H9 (cell line): ENCODE measurements around the gene HES6. TPM values are rescaled to one million over a fixed set of nuclear protein-coding genes. Genes with fewer than 3 reads are reported as not detected.

Source experiments
- DNase-seq: peaks from one replicate; pipeline ENCODE4 v3.0.0-alpha.2; 2017
- H2AFZ ChIP-seq: one replicate; pipeline ENCODE4 v1.6.1; 2013; ENCODE audit warnings: mild to moderate bottlenecking, low read length, control low read depth, moderate library complexity
- H2AK5ac ChIP-seq: 2 replicates; pipeline ENCODE4 v1.6.1; 2013; ENCODE audit warnings: low read length, control low read depth, mixed read lengths; ENCODE audit not compliant: insufficient read length
- H2BK120ac ChIP-seq: one replicate; pipeline ENCODE4 v1.6.1; 2013; ENCODE audit warnings: low read depth, mild to moderate bottlenecking, low read length, control low read depth, inconsistent platforms; ENCODE audit not compliant: poor library complexity, severe bottlenecking
- H2BK12ac ChIP-seq: 2 replicates; pipeline ENCODE4 v1.6.1; 2013; ENCODE audit warnings: low read length, control low read depth, mixed read lengths, low read depth; ENCODE audit not compliant: insufficient read length
- H2BK15ac ChIP-seq: 2 replicates; pipeline ENCODE4 v1.6.1; 2013; ENCODE audit warnings: low read depth, low read length, control low read depth
- H2BK20ac ChIP-seq: one replicate; pipeline ENCODE4 v1.6.1; 2013; ENCODE audit warnings: low read depth, mild to moderate bottlenecking, low read length, control low read depth, inconsistent platforms; ENCODE audit not compliant: poor library complexity, severe bottlenecking
- H2BK5ac ChIP-seq: 2 replicates; pipeline ENCODE4 v1.6.1; 2013; ENCODE audit warnings: low read length, control low read depth, mixed read lengths; ENCODE audit not compliant: insufficient read length
- H3K14ac ChIP-seq: 2 replicates; pipeline ENCODE4 v1.6.1; 2013; ENCODE audit warnings: low read length, control low read depth; ENCODE audit not compliant: insufficient read depth
- H3K18ac ChIP-seq: 2 replicates; pipeline ENCODE4 v1.6.1; 2013; ENCODE audit warnings: low read depth, mild to moderate bottlenecking, mixed read lengths, low read length, control low read depth; ENCODE audit not compliant: insufficient read length
- H3K23ac ChIP-seq: 2 replicates; pipeline ENCODE4 v1.6.1; 2013; ENCODE audit warnings: low read length, control low read depth, mixed read lengths, low read depth; ENCODE audit not compliant: insufficient read length
- H3K23me2 ChIP-seq: 2 replicates; pipeline ENCODE4 v1.6.1; 2013; ENCODE audit warnings: low read depth, mild to moderate bottlenecking, mixed read lengths, low read length, control low read depth; ENCODE audit not compliant: insufficient read length, poor library complexity, severe bottlenecking
- H3K27ac ChIP-seq: 2 replicates; pipeline ENCODE4 v1.5.1; 2013; ENCODE audit warnings: low read length, control low read depth, mixed read lengths, low read depth; ENCODE audit not compliant: insufficient read length
- H3K27me3 ChIP-seq: 2 replicates; pipeline ENCODE4 v1.6.1; 2013; ENCODE audit warnings: low read length, control low read depth, inconsistent platforms; ENCODE audit not compliant: insufficient read depth
- H3K4ac ChIP-seq: 2 replicates; pipeline ENCODE4 v1.6.1; 2013; ENCODE audit warnings: low read depth, mild to moderate bottlenecking, control low read depth, inconsistent platforms, low read length, moderate library complexity
- H3K4me1 ChIP-seq: 2 replicates; pipeline ENCODE4 v1.6.1; 2013; ENCODE audit warnings: low read length, control low read depth, inconsistent platforms; ENCODE audit not compliant: insufficient read depth
- H3K4me2 ChIP-seq: 2 replicates; pipeline ENCODE4 v1.6.1; 2013; ENCODE audit warnings: low read length, control low read depth, mixed read lengths; ENCODE audit not compliant: insufficient read length, insufficient read depth
- H3K56ac ChIP-seq: 2 replicates; pipeline ENCODE4 v1.6.1; 2013; ENCODE audit warnings: low read depth, mild to moderate bottlenecking, mixed read lengths, low read length, control low read depth; ENCODE audit not compliant: insufficient read length
- H3K79me1 ChIP-seq: 2 replicates; pipeline ENCODE4 v1.6.1; 2013; ENCODE audit warnings: low read depth, mild to moderate bottlenecking, moderate library complexity, low read length, control low read depth, inconsistent platforms; ENCODE audit not compliant: insufficient read depth, poor library complexity, severe bottlenecking
- H3K79me2 ChIP-seq: 2 replicates; pipeline ENCODE4 v1.6.1; 2013; ENCODE audit warnings: low read length, control low read depth, inconsistent platforms; ENCODE audit not compliant: insufficient read depth
- H3K9ac ChIP-seq: 2 replicates; pipeline ENCODE4 v1.6.1; 2013; ENCODE audit warnings: low read length, control low read depth, mixed read lengths; ENCODE audit not compliant: insufficient read length; ENCODE audit errors: extremely low read depth
- H3K9me3 ChIP-seq: one replicate; pipeline ENCODE4 v1.6.1; 2013; ENCODE audit warnings: low read depth, low read length, inconsistent platforms; ENCODE audit not compliant: control insufficient read depth
- H3T11ph ChIP-seq: one replicate; pipeline ENCODE4 v1.6.1; 2013; ENCODE audit warnings: mild to moderate bottlenecking, low read length, control low read depth, inconsistent platforms
- H4K20me1 ChIP-seq: one replicate; pipeline ENCODE4 v1.6.1; 2013; ENCODE audit not compliant: control insufficient read depth, insufficient read length, insufficient read depth
- H4K5ac ChIP-seq: 2 replicates; pipeline ENCODE4 v1.6.1; 2013; ENCODE audit warnings: low read depth, mild to moderate bottlenecking, mixed read lengths, low read length, control low read depth; ENCODE audit not compliant: insufficient read length
- H4K8ac ChIP-seq: replicated peaks from 2 replicates; pipeline ENCODE4 v1.6.1; 2013; ENCODE audit warnings: low read length, control low read depth, mixed read lengths, low read depth; ENCODE audit not compliant: insufficient read length
- H4K91ac ChIP-seq: 2 replicates; pipeline ENCODE4 v1.6.1; 2013; ENCODE audit warnings: low read depth, mild to moderate bottlenecking, moderate library complexity, mixed read lengths, low read length, control low read depth; ENCODE audit not compliant: insufficient read length
- H3K27ac Mint-ChIP-seq, 3 experiments: 2 replicates in 2 of 3; 3 replicates in 1 of 3; pipeline ENCODE4 v1.8.0; 2020 to 2021; ENCODE audit warnings: mixed read lengths in 3 of 3, mild to moderate bottlenecking in 1 of 3, moderate library complexity in 1 of 3
- H3K27me3 Mint-ChIP-seq: 2 replicates; pipeline ENCODE4 v1.8.0; 2021; ENCODE audit warnings: low read depth, mild to moderate bottlenecking, moderate library complexity, mixed read lengths
- H3K36me3 Mint-ChIP-seq, 3 experiments: 2 replicates in 2 of 3; 3 replicates in 1 of 3; pipeline ENCODE4 v1.8.0; 2020 to 2021; ENCODE audit warnings: low read depth in 3 of 3, mixed read lengths in 3 of 3; ENCODE audit not compliant: insufficient read depth in 1 of 3
- H3K4me1 Mint-ChIP-seq, 2 experiments: 2 replicates each; pipeline ENCODE4 v1.8.0; 2020; ENCODE audit warnings: mixed read lengths in 2 of 2
- H3K4me3 Mint-ChIP-seq, 2 experiments: 2 replicates in 1 of 2; 3 replicates in 1 of 2; pipeline ENCODE4 v1.8.0; 2020 to 2021; ENCODE audit warnings: mild to moderate bottlenecking in 2 of 2, mixed read lengths in 2 of 2, moderate library complexity in 1 of 2
- H3K9me3 Mint-ChIP-seq, 2 experiments: 2 replicates in 1 of 2; 3 replicates in 1 of 2; pipeline ENCODE4 v1.8.0; 2020; ENCODE audit warnings: mild to moderate bottlenecking in 2 of 2, mixed read lengths in 2 of 2, moderate library complexity in 1 of 2
- WGBS: extraction: QIAGEN DNeasy Blood & Tissue Kit; methylation state at CpG from one replicate; pipeline ENCODE4 v1.1.7; 2013; ENCODE audit warnings: missing lambda C conversion rate, low lambda C conversion rate, mixed read lengths; ENCODE audit not compliant: insufficient read length; ENCODE audit errors: extremely low coverage; 5-methylcytosine and 5-hydroxymethylcytosine counted together
- total RNA-seq: library from RNA; stranded (reverse); gene quantifications from 2 replicates; pipeline ENCODE4 v1.2.1, GENCODE V29; 2021
- TF ChIP-seq, protein P1 (sequence below): fragments of 200-600 bp; sonication (generic); conservative IDR thresholded peaks from 3 replicates; pipeline ENCODE4 v1.8.0; 2021; ENCODE audit warnings: antibody characterized with exemption, mild to moderate bottlenecking

HES6 gene
- total RNA-seq, 1 experiment from 2014 or later, result 27.1 TPM

DNA sequence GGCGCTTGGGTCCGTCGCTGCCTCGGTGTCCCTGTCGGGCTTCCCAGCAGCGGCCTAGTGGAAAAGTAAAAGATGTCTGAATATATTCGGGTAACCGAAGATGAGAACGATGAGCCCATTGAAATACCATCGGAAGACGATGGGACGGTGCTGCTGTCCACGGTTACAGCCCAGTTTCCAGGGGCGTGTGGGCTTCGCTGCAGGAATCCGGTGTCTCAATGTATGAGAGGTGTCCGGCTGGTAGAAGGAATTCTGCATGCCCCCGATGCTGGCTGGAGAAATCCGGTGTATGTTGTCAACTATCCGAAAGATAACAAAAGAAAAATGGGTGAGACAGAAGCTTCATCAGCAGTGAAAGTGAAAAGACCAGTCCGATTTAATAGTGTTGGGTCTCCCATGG, 8.0 kb downstream of the HES6 start:
- Mint-ChIP-seq H3K9me3 (no peaks in the 10 kb centered on the region; a peak in 2 of 5 replicates), H3K4me1 (peaks cover 12 to 14% of the 10 kb centered on the region in 2 experiments), H3K36me3 (peaks cover 0 to under 1% (median 0%) of the 10 kb centered on the region in 3 experiments; a peak in 2 of 7 replicates), H3K4me3 (peak overlapping the region; percentile 76 to 85), H3K27ac (no peak overlapping the region), H3K27me3 (peaks cover 84% of the 10 kb centered on the region)
- H2AFZ ChIP-seq, result no peak overlapping the region
- no CpG with 5 or more reads among the region's 21 CpGs for WGBS
- H4K20me1 ChIP-seq, result no peaks in the 10 kb centered on the region
- H3K9me3 ChIP-seq, result no peaks in the 10 kb centered on the region
- H3K23me2 ChIP-seq, result peaks cover 12% of the 10 kb centered on the region
- no peak overlapping the region for H4K91ac ChIP-seq
- no peak for DNase-seq
- no peak overlapping the region for H3K56ac ChIP-seq
- H4K8ac ChIP-seq, result no peak overlapping the region
- H4K5ac ChIP-seq, result no peak overlapping the region
- no peak overlapping the region for H2BK15ac ChIP-seq
- TF ChIP-seq, protein P1, sequence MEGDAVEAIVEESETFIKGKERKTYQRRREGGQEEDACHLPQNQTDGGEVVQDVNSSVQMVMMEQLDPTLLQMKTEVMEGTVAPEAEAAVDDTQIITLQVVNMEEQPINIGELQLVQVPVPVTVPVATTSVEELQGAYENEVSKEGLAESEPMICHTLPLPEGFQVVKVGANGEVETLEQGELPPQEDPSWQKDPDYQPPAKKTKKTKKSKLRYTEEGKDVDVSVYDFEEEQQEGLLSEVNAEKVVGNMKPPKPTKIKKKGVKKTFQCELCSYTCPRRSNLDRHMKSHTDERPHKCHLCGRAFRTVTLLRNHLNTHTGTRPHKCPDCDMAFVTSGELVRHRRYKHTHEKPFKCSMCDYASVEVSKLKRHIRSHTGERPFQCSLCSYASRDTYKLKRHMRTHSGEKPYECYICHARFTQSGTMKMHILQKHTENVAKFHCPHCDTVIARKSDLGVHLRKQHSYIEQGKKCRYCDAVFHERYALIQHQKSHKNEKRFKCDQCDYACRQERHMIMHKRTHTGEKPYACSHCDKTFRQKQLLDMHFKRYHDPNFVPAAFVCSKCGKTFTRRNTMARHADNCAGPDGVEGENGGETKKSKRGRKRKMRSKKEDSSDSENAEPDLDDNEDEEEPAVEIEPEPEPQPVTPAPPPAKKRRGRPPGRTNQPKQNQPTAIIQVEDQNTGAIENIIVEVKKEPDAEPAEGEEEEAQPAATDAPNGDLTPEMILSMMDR, result no peak
- no peak overlapping the region for H3K14ac ChIP-seq
- H3K23ac ChIP-seq, result no peak overlapping the region
- no peak overlapping the region for H3K4ac ChIP-seq
- no peak overlapping the region for H2BK5ac ChIP-seq
- H2BK20ac ChIP-seq, result no peak overlapping the region
- no peak overlapping the region for H2AK5ac ChIP-seq
- no peak overlapping the region for H3K27ac ChIP-seq
- H3K4me1 ChIP-seq, result peaks cover 3% of the 10 kb centered on the region; the same call in 1 of the 2 replicates
- no peak overlapping the region for H2BK12ac ChIP-seq
- peaks cover 14% of the 10 kb centered on the region; the same call in 1 of the 2 replicates for H3K27me3 ChIP-seq
- no peak overlapping the region for H3K9ac ChIP-seq
- H3K79me2 ChIP-seq, result no peaks in the 10 kb centered on the region
- H3K79me1 ChIP-seq, result no peaks in the 10 kb centered on the region
- no peak overlapping the region for H3K18ac ChIP-seq
- no peak overlapping the region for H2BK120ac ChIP-seq
- H3T11ph ChIP-seq, result no peak overlapping the region
- peak overlapping the region; percentile 68 for H3K4me2 ChIP-seq
